ENCODE results near the gene PTGER1. TPM values are rescaled to one million over a fixed set of nuclear protein-coding genes. Genes with fewer than 3 reads are reported as not detected.

The PTGER1 gene
- total RNA-seq, 4 donors from 2014 or later = 1.5 TPM; not detected in 3

- Histone ChIP-seq H3K27me3 (no peaks in the 10 kb centered on the region), H3K4me1 (no peaks in the 10 kb centered on the region), H3K27ac (no peak overlapping the region), H3K9me3 (no peaks in the 10 kb centered on the region), H3K4me3 (replicated peaks in 1 of 3) (no peak overlapping the region), H3K36me3 (peaks cover 43 to 45% of the 10 kb centered on the region in 2 donors)
- TF ChIP-seq CTCF (IDR thresholded peaks at IDR 0.05) (no peak), POLR2A (IDR thresholded peaks at IDR 0.05) (no peak)
- 90 to 92% methylated on average over 13 to 22 of the region's 34 CpGs for WGBS, 2 donors
- no peak for DNase-seq
- intact Hi-C loops (cut with DNase I) = no loop called here
These were observed 33.9 kb downstream of the PTGER1 start for GRCh38 chr19:14441041-14441938.

GRCh38 chr19:14440049-14440448 is 35.1 kb downstream of the PTGER1 start:
- no peak overlapping the region for H3K4me3 ChIP-seq (replicated peaks in 1 of 3)
- peaks cover 34% of the 10 kb centered on the region in 2 donors for H3K36me3 ChIP-seq
- intact Hi-C loops (cut with DNase I) = no loop called here
- no peak overlapping the region for H3K27ac ChIP-seq
- H3K27me3 ChIP-seq = no peaks in the 10 kb centered on the region
- TF ChIP-seq POLR2A (IDR thresholded peaks at IDR 0.05) (no peak), CTCF (IDR thresholded peaks at IDR 0.05) (no peak)
- WGBS, 2 donors = 68 to 70% methylated on average over 9 of the region's 9 CpGs
- no peaks in the 10 kb centered on the region for H3K9me3 ChIP-seq
- peak; percentile 25 to 34 for DNase-seq
- no peaks in the 10 kb centered on the region for H3K4me1 ChIP-seq

- H3K36me3 ChIP-seq = peaks cover 23 to 24% of the 10 kb centered on the region in 2 donors
- intact Hi-C loops (cut with DNase I) = no loop called here
- 71 to 83% methylated on average over 9 of the region's 9 CpGs for WGBS, 2 donors
- no peaks in the 10 kb centered on the region for H3K27me3 ChIP-seq
- TF ChIP-seq POLR2A (IDR thresholded peaks at IDR 0.05) (no peak), CTCF (IDR thresholded peaks at IDR 0.05) (no peak)
- no peaks in the 10 kb centered on the region for H3K9me3 ChIP-seq
- no peak overlapping the region for H3K4me3 ChIP-seq (replicated peaks in 1 of 3)
- H3K27ac ChIP-seq = no peak overlapping the region
- no peak for DNase-seq
- peaks cover 6 to 10% of the 10 kb centered on the region in 2 donors for H3K4me1 ChIP-seq
These were observed 36.1 kb downstream of the PTGER1 start for GRCh38 chr19:14439014-14439413.

GRCh38 chr19:14437578-14438140 is 37.5 kb downstream of the PTGER1 start:
- 93 to 100% methylated on average over 5 to 7 of the region's 7 CpGs for WGBS, 2 donors
- DNase-seq = no peak
- Histone ChIP-seq H3K27ac (no peak overlapping the region), H3K9me3 (no peaks in the 10 kb centered on the region), H3K4me1 (peaks cover 8 to 12% of the 10 kb centered on the region in 2 donors), H3K36me3 (peaks cover 10% of the 10 kb centered on the region in 2 donors), H3K4me3 (replicated peaks in 1 of 3) (no peak overlapping the region), H3K27me3 (no peaks in the 10 kb centered on the region)
- TF ChIP-seq CTCF (IDR thresholded peaks at IDR 0.05) (no peak), POLR2A (IDR thresholded peaks at IDR 0.05) (no peak)
- intact Hi-C loops (cut with DNase I) = no loop called here

Measured in thyroid gland (tissue), 4 donors.